CD4-positive, alpha-beta T cell treated with Interleukin-6 at 100 ng/mL for 8 hours (primary cell): ENCODE measurements around the gene KIRREL3.

ENCODE experiments used
- DNase-seq: peaks from one replicate; pipeline ENCODE4 v3.0.0-alpha.2; 2020; ENCODE audit warnings: mixed read lengths, low spot score

Gene KIRREL3

DNA sequence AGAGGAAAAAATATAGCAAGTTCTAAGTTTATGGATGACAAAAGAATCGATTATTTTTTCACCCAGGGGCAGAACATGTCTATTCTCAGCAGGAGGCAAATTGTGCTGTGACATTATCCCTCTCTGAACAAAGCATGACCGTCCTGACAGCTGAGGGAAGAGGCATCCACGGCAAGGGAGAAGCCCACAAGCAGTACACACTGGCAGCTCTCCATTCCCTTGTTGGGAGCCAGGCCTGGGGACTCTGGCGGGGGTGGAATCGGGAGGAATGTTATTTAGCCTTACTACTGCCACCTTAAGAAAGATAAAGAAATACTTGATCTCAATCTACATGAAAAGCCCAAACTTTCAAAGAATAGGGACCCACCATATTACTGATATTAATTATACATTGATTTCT is 3.4 kb downstream of the KIRREL3 start:
- no peak for DNase-seq

- no peak for DNase-seq
Measured at GRCh38 chr11:126996036-126996804, 4.3 kb downstream of the KIRREL3 start.

DNA sequence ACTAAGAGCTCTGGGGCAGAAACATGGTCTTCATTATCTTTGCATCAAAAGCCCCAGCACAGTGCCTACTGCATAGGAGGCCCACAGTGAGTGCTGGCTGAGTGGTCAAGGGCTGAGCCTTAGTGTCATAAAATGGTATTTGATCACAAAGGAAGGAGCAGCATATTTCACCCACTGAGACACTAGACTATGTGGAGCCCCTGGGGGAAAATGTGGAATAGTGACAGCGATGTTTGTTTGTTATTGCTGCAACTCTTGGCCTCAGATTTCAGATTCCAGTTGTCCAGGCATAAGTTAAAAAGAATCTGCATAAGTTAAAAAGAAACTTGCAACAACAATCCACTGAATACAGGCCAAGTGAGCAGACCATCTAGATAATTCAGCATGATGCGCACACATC is 7.0 kb downstream of the KIRREL3 start:
- no peak for DNase-seq

- no peak for DNase-seq
Measured at GRCh38 chr11:126992804-126993111, 7.8 kb downstream of the KIRREL3 start.

DNA sequence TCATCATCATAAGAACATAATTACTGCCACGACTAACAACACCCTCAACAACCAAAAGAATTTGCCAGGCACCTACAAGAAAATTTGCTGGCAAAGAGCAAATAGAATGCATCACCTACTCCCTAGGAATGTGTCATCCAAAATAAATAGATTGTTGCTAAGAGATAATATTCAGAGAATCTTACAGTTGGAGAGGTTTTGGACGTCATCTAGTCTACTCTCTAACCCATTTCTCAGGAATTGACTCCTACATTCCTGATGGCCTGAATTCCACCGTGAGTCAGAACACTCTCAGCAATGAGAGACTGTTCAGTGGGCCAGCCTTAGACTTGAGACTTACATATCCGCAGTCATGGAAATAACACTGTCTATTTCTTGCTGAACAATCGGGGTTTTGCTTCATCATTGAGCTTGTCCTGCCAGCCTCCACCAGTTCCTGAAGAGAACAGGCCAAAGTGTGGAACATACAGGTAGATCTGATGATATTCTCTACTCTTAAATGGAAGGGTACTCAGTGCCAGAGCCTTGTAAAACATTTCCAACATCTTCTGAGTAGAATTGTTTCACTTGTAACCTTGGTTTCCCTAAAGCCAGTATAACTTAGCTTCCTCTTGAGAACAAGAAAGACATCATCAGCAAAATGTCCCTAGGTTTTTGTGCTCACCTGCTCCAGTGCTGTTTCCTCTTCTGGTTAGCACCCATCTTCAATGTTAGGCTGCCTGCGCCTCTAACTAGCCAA is 8.3 kb downstream of the KIRREL3 start:
- DNase-seq: no peak

DNA sequence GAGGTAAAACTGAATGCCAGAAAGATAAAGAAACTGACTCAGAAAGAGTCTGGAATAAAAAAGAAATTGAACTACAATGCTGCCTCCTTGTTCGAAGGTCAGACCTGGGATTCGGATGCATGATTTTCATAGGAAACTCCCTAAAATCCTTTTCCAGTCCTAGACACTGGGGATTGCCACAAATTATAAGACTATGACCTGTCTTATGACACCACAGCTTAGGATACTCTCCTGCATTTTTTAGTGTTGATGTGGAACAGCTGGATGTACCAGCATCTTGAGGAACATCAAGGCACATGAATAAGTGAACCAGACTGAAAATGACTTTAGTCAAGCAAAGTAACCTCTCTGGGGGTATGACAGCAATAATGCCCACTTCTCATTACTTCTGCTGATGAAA is 9.0 kb downstream of the KIRREL3 start:
- no peak for DNase-seq

DNA sequence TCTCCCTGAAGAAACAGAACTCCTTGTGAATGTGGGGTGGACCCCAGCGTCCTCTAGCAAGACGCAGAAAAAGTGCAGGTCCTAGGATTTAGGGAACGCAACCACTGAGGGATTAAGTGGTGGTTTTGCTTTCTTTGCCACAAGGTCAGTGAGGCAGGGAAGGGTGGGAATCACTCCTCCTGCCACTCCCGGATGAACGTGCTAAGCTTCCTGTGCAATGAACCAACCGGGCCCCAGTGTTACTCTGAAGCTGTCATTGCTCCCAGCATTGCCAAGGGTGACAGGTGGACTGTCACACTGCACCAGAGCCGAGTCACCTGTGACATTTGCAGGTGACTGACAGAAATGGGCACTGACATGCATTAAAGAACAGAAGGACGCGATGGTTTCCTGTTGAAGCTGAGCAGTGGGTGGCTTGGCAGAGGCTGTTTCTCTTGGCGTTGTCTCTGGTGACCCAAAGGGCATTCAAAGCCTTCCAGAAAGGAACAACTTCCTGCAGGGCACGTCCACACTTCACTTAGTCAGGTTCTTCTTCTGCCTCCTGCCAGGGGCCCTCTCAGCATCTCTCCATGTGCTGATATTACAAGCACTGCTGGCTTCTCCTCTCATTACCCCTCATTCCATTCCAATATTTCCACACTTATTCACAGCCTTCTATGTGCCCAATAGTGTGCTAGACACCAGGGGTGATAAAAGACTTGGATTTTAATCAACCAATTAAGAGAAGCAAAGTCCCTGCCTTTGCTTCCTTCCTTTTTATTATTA is 9.7 kb downstream of the KIRREL3 start:
- DNase-seq: no peak

- peak; percentile 26 for DNase-seq
Measured at GRCh38 chr11:126989942-126990715, 10.4 kb downstream of the KIRREL3 start.

- no peak for DNase-seq
Measured at GRCh38 chr11:126988655-126989054, 11.9 kb downstream of the KIRREL3 start.

- no peak for DNase-seq
Measured at GRCh38 chr11:126981635-126982034, 18.9 kb downstream of the KIRREL3 start.

DNA sequence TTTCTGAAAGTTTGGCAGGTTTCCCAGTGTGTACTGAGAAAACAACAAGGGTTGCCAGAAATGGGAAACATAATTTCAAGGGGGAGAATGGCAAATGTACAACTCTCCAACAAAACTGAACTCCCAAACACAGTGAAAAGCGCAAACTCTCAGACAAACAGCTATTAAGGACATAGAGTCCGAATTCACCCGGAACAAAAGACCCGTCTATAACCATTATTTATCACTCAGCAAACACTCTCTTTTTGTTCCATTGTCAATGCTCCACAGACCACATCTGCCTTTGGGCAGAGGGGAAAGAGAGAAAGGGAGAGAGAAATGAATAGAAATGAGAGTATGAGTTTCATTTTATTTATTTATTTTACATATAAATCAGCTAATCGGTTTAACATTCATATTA is 21.7 kb downstream of the KIRREL3 start:
- DNase-seq: no peak

GRCh38 chr11:126978165-126978564 is 22.4 kb downstream of the KIRREL3 start:
- no peak for DNase-seq

DNA sequence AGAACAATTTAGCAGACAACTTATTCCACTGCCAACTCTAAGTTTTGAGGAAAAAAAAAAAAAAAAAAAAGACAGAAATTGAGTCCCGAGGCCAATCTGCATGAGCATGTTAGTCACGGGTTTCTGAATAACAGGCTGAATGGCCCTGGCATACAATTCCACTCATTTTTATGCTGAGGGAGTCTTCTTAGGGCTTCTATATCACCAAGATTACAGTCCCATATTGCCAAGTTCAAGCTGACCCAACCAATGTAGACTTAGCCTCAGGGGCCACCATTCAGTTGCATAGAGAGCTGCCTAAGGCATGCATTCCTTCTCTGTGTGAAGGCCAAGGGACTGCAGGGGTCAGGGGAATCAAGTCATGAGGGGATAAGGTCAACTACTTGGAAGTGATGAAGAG is 27.5 kb downstream of the KIRREL3 start:
- no peak for DNase-seq

GRCh38 chr11:126971305-126971704 is 29.3 kb downstream of the KIRREL3 start:
- no peak for DNase-seq

- no peak for DNase-seq
Measured at GRCh38 chr11:126969865-126970479, 30.6 kb downstream of the KIRREL3 start.

- no peak for DNase-seq
Measured at GRCh38 chr11:126968915-126969314, 31.7 kb downstream of the KIRREL3 start.

DNA sequence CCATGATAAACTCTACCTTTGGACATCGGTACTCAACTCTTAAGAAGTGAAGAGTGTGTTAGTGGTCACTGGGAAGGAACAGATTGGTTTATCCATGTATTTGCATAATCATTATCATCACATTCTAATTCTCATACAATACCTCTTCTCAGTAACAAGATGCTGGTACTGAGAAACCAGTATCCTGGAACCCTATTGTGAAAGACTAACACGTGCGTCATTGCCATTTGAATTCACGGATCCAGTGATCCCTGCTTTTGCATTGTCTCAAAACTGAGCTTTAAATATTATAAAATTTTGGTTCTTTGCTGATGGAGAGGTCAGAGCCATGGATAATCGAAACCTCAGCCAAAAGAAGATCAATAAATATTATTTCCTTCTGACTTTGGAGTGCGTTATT is 35.2 kb downstream of the KIRREL3 start:
- no peak for DNase-seq

- no peak for DNase-seq
Measured at GRCh38 chr11:126963603-126964363, 36.8 kb downstream of the KIRREL3 start.

- DNase-seq: no peak
Measured at GRCh38 chr11:126963115-126963514, 37.5 kb downstream of the KIRREL3 start.

DNA sequence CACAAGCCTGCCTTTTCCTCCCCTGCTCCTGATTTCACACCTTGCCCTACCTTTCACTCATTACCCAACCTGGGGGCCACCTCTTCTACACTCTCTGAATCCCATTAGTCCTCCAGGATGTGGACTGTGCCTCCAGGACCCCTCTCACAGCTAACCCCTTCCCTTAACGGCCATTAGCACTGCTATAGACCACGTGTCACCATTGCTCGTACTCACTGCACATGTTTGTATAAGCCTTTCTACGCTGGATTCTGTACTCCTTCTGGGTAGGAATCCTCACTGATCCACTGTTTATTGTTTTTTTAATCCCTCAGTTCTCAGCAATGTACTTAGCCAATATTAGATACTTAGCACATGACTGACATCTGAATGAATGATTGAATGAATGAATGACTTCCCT is 40.9 kb downstream of the KIRREL3 start:
- no peak for DNase-seq

DNA sequence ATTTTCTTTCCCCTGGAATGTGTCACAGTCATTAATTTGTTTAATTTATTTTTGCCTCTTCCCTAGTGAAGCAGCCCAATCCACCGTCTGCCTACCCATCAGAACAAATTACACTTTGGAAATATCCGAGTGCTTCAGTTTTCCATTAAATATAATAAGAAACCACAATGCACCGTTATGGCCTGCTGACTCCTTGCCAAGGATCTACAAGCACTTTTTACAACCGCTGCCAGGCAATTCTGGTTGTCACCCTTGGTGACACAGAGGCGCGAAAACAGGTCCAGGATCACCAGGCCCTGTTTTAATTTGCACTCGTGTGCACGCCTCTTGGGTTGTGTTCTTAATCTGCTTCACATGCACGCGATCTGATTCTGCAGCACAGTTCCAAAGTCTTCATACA is 43.9 kb downstream of the KIRREL3 start:
- DNase-seq: no peak
